Natural killer cell (primary cell): ENCODE data around the gene APBA2. TPM values are rescaled to one million over a fixed set of nuclear protein-coding genes. Genes with fewer than 3 reads are reported as not detected.

Source experiments
- ATAC-seq, 3 donors: fragments of 150-1000 bp in 2 of 3; fragments of 200-7000 bp in 1 of 3; cut with Tn5 transposase; 1 replicate in 1 of 3; 2 replicates in 2 of 3; pipeline ENCODE4 v1.10.0; 2021; ENCODE audit warnings: mild to moderate bottlenecking in 2 of 3, moderate library complexity in 2 of 3
- DNase-seq, 2 donors: peaks; one replicate each; pipeline versions ENCODE4 v3.0.0 to v3.0.0-alpha.2; 2013 to 2021; ENCODE audit warnings: mixed read lengths in 1 of 2
- H3K27ac ChIP-seq: one replicate; pipeline ENCODE4 v1.5.1; 2013; ENCODE audit warnings: mild to moderate bottlenecking, low read length
- H3K27me3 ChIP-seq: one replicate; pipeline ENCODE4 v1.6.1; 2013; ENCODE audit warnings: low read length; ENCODE audit not compliant: control insufficient read depth, insufficient read depth
- H3K36me3 ChIP-seq: one replicate; pipeline ENCODE4 v1.6.1; 2013; ENCODE audit warnings: low read length; ENCODE audit not compliant: control insufficient read depth, insufficient read depth
- H3K4me1 ChIP-seq: one replicate; pipeline ENCODE4 v1.6.1; 2013; ENCODE audit warnings: low read length; ENCODE audit not compliant: control insufficient read depth, insufficient read depth
- H3K4me3 ChIP-seq: one replicate; pipeline ENCODE4 v1.5.1; 2013; ENCODE audit warnings: low read length
- H3K9me3 ChIP-seq: one replicate; pipeline ENCODE4 v1.6.1; 2013; ENCODE audit warnings: low read length; ENCODE audit not compliant: control insufficient read depth, insufficient read depth
- H3K27ac Mint-ChIP-seq, 2 donors: one replicate each; pipeline ENCODE4 v1.8.0; 2022; ENCODE audit warnings: mild to moderate bottlenecking in 2 of 2, mixed read lengths in 2 of 2, moderate library complexity in 1 of 2
- H3K27me3 Mint-ChIP-seq, 2 donors: one replicate each; pipeline ENCODE4 v1.8.0; 2022; ENCODE audit warnings: low read depth in 2 of 2, mixed read lengths in 2 of 2
- H3K36me3 Mint-ChIP-seq: one replicate; pipeline ENCODE4 v1.8.0; 2022; ENCODE audit warnings: mixed read lengths
- H3K4me1 Mint-ChIP-seq, 2 donors: one replicate each; pipeline ENCODE4 v1.8.0; 2022; ENCODE audit warnings: mixed read lengths in 2 of 2
- H3K4me3 Mint-ChIP-seq: one replicate; pipeline ENCODE4 v1.8.0; 2022; ENCODE audit warnings: mild to moderate bottlenecking, moderate library complexity, mixed read lengths
- H3K9me3 Mint-ChIP-seq, 2 donors: one replicate each; pipeline ENCODE4 v1.8.0; 2022; ENCODE audit warnings: mixed read lengths in 2 of 2
- WGBS: methylation state at CpG from one replicate; pipeline ENCODE4 v1.1.7; 2013; ENCODE audit warnings: missing lambda C conversion rate; ENCODE audit not compliant: insufficient coverage; 5-methylcytosine and 5-hydroxymethylcytosine counted together
- intact Hi-C: fragments of 100-400 bp; cut with micrococcal nuclease; formaldehyde crosslinking; loops from one replicate; pipeline ENCODE4 v1.14.2; 2022
- total RNA-seq, 4 donors: library from RNA; stranded (reverse); fragments of 120-200 nt in 1 of 4; gene quantifications; one replicate each; pipeline versions ENCODE4 v1.2.3 to v1.2.4, GENCODE V29; 2013 to 2022
- TF ChIP-seq, protein P1 (sequence below): fragments of 200-600 bp; IDR thresholded peaks from one replicate; pipeline ENCODE4 v1.8.0; 2022; ENCODE audit warnings: antibody characterized with exemption

The APBA2 gene
- total RNA-seq, 3 donors from 2014 or later (not counting 1 experiment from before 2014, with no cell fraction given), result 96.4 to 119 (median 97.9) TPM

- Mint-ChIP-seq H3K9me3 (no peaks in the 10 kb centered on the region), H3K27me3 (no peaks in the 10 kb centered on the region), H3K36me3 (no peaks in the 10 kb centered on the region), H3K4me1 (peaks cover 79 to 84% of the 10 kb centered on the region in 2 donors), H3K4me3 (no peak overlapping the region), H3K27ac (peak overlapping the region; percentile 94 to 95)
- intact Hi-C loops, result no loop called here
- H3K4me1 ChIP-seq, result peaks cover 69% of the 10 kb centered on the region
- TF ChIP-seq, protein P1, sequence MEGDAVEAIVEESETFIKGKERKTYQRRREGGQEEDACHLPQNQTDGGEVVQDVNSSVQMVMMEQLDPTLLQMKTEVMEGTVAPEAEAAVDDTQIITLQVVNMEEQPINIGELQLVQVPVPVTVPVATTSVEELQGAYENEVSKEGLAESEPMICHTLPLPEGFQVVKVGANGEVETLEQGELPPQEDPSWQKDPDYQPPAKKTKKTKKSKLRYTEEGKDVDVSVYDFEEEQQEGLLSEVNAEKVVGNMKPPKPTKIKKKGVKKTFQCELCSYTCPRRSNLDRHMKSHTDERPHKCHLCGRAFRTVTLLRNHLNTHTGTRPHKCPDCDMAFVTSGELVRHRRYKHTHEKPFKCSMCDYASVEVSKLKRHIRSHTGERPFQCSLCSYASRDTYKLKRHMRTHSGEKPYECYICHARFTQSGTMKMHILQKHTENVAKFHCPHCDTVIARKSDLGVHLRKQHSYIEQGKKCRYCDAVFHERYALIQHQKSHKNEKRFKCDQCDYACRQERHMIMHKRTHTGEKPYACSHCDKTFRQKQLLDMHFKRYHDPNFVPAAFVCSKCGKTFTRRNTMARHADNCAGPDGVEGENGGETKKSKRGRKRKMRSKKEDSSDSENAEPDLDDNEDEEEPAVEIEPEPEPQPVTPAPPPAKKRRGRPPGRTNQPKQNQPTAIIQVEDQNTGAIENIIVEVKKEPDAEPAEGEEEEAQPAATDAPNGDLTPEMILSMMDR, result no peak
- no peaks in the 10 kb centered on the region for H3K9me3 ChIP-seq
- WGBS, result 80% methylated on average over 7 of the region's 7 CpGs
- no peak overlapping the region for H3K27ac ChIP-seq
- DNase-seq, result no peak
- H3K4me3 ChIP-seq, result no peak overlapping the region
- no peak for ATAC-seq
- no peaks in the 10 kb centered on the region for H3K27me3 ChIP-seq
- no peaks in the 10 kb centered on the region for H3K36me3 ChIP-seq
These were observed 67.1 kb downstream of the APBA2 start for GRCh38 chr15:28952666-28953491.

DNA sequence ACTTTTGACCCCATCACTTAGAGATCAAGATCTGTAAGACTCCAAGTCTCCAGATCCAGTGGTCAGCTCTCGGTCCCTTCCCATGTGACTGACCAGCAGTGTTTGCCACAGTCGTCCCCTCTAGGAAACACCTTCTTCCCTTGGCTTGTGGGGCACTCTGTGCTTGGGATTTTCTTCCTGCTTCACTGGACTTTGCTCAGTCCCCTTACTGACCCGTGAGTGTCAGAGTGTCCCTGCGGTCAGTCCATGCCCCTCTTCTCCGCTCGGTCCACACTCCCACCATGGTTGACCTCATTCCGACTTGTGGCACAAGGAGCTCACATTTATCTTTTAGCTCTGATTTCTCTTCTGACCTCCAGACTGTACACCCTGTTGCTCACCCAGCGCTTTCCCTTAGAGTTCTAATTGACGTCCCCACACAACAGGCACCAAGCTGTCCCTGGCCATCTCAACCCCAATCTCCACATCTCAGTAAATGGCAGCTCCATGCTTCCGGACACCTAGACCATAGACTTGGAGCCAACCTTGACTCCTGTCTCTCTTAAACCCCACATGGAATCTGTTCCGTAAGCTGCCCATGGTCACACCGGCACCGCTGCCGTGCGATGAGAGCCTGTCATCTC, 67.9 kb downstream of the APBA2 start:
- Histone ChIP-seq H3K27me3 (no peaks in the 10 kb centered on the region), H3K27ac (peak overlapping the region; percentile 71), H3K4me3 (no peak overlapping the region), H3K4me1 (peaks cover 67% of the 10 kb centered on the region), H3K36me3 (no peaks in the 10 kb centered on the region), H3K9me3 (no peaks in the 10 kb centered on the region)
- Mint-ChIP-seq H3K27ac (peak overlapping the region; percentile 94 to 95), H3K27me3 (no peaks in the 10 kb centered on the region), H3K4me1 (peaks cover 79 to 82% of the 10 kb centered on the region in 2 donors), H3K9me3 (no peaks in the 10 kb centered on the region), H3K4me3 (peak overlapping the region; percentile 87), H3K36me3 (no peaks in the 10 kb centered on the region)
- intact Hi-C loops, result loop anchor here (2.0 kb wide), 1 partner anchor 15 kb away; no protein-coding TSS in a partner anchor
- TF ChIP-seq, protein P1, result no peak
- no peak for ATAC-seq
- no peak for DNase-seq
- 90% methylated on average over 15 of the region's 15 CpGs for WGBS

GRCh38 chr15:28954466-28955159, 68.8 kb downstream of the APBA2 start:
- Mint-ChIP-seq H3K27ac (peak overlapping the region; percentile 94 to 95), H3K9me3 (no peaks in the 10 kb centered on the region), H3K36me3 (no peaks in the 10 kb centered on the region), H3K4me3 (peak overlapping the region; percentile 87), H3K4me1 (peaks cover 72 to 75% of the 10 kb centered on the region in 2 donors), H3K27me3 (no peaks in the 10 kb centered on the region)
- DNase-seq (no peak), ATAC-seq (peak; percentile 14 to 39 (median 30))
- Histone ChIP-seq H3K4me3 (no peak overlapping the region), H3K27me3 (no peaks in the 10 kb centered on the region), H3K4me1 (peaks cover 58% of the 10 kb centered on the region), H3K36me3 (no peaks in the 10 kb centered on the region), H3K27ac (peak overlapping the region; percentile 71), H3K9me3 (no peaks in the 10 kb centered on the region)
- TF ChIP-seq, protein P1, result no peak
- 48% methylated on average over 12 of the region's 12 CpGs for WGBS
- intact Hi-C loops, result loop anchor here (2.0 to 5.0 kb wide), 2 partner anchors 16 to 38 kb away; no protein-coding TSS in a partner anchor
